SU-DHL-6 (cell line): ENCODE measurements around the gene KCNH8.

Source experiments
- H2AFZ ChIP-seq: fragments of 200-600 bp; sonication (generic); 2 replicates; pipeline ENCODE4 v1.6.1; 2014; ENCODE audit warnings: low read depth, mild to moderate bottlenecking, moderate library complexity, mixed read lengths, antibody characterized with exemption, low read length; ENCODE audit not compliant: severe bottlenecking
- H3F3A ChIP-seq: fragments of 200-600 bp; shearing (Covaris generic); 2 replicates; pipeline ENCODE4 v1.6.0; 2016; ENCODE audit warnings: antibody characterized with exemption, mild to moderate bottlenecking; ENCODE audit not compliant: insufficient read depth
- H3K27ac ChIP-seq: fragments of 200-600 bp; sonication (generic); 2 replicates; pipeline ENCODE4 v1.5.1; 2016; ENCODE audit warnings: low read depth, mild to moderate bottlenecking, low read length, moderate library complexity, mixed read lengths
- H3K27me3 ChIP-seq: fragments of 200-600 bp; sonication (generic), shearing (Covaris generic); 2 replicates; pipeline ENCODE4 v1.6.0; 2014; ENCODE audit warnings: mild to moderate bottlenecking, low read length
- H3K36me3 ChIP-seq: fragments of 200-600 bp; sonication (generic); 2 replicates; pipeline ENCODE4 v1.6.1; 2014; ENCODE audit warnings: mild to moderate bottlenecking, low read length, mixed read lengths
- H3K4me2 ChIP-seq: fragments of 300-600, 200-600 bp; shearing (Covaris generic), sonication (generic); 2 replicates; pipeline ENCODE4 v1.6.0; 2014; ENCODE audit warnings: low read length, low read depth, mild to moderate bottlenecking; ENCODE audit not compliant: poor library complexity, severe bottlenecking
- H3K4me3 ChIP-seq: fragments of 200-600 bp; sonication (generic); 2 replicates; pipeline ENCODE4 v1.5.1; 2014; ENCODE audit warnings: antibody characterized with exemption, low read length, mild to moderate bottlenecking, mixed read lengths; ENCODE audit not compliant: insufficient read depth, poor library complexity, severe bottlenecking
- H3K79me2 ChIP-seq: fragments of 200-600 bp; sonication (generic); 2 replicates; pipeline ENCODE4 v1.6.1; 2014; ENCODE audit warnings: mild to moderate bottlenecking, low read length, moderate library complexity; ENCODE audit not compliant: insufficient read depth
- H3K9ac ChIP-seq: fragments of 200-600 bp; sonication (generic); 2 replicates; pipeline ENCODE4 v1.7.0; 2014; ENCODE audit warnings: mild to moderate bottlenecking, low read length
- H3K9me2 ChIP-seq: fragments of 200-600 bp; sonication (generic); replicated peaks from 2 replicates; pipeline ENCODE4 v1.6.1; 2014; ENCODE audit warnings: low read length; ENCODE audit not compliant: insufficient read depth
- H3K9me3 ChIP-seq: fragments of 200-600 bp; sonication (generic); 2 replicates; pipeline ENCODE4 v1.6.1; 2014; ENCODE audit warnings: low read length, mixed read lengths; ENCODE audit not compliant: insufficient read depth
- H4K20me1 ChIP-seq: fragments of 200-600 bp; sonication (generic); 2 replicates; pipeline ENCODE4 v1.6.1; 2014; ENCODE audit warnings: low read depth, mild to moderate bottlenecking, antibody characterized with exemption, low read length, moderate library complexity, mixed read lengths
- EZH2phosphoT487 ChIP-seq: fragments of 200-600 bp; sonication (generic), shearing (Covaris generic); conservative IDR thresholded peaks from 2 replicates; pipeline ENCODE4 v1.6.1; 2018; ENCODE audit warnings: mild to moderate bottlenecking, antibody characterized with exemption, low read length, moderate library complexity, mixed read lengths
- TF ChIP-seq, protein P1 (sequence below): fragments of 200-600 bp; sonication (generic); IDR thresholded peaks from one replicate; pipeline ENCODE4 v1.5.1; 2017; ENCODE audit warnings: antibody characterized with exemption, mild to moderate bottlenecking, low read length, moderate library complexity; ENCODE audit not compliant: insufficient read depth, poor library complexity, severe bottlenecking

The KCNH8 gene

DNA sequence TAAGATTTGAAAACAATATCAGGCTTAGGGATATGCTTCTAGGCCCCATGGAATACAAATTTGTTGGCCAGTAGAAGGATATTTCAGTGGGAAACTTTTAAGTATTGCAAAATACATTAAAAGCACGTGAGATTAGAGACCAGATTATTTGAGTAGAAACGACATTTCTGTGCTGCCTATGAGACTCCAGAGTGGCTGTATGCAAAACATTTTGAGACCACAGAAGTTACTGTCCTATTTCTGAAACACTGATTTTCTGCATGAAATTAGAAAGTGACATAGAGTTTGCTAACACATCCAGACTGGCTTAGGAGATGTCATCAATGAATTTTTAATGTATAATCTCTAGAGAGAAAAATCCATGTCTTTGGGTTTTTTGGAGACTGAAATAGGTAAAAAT is 99.8 kb downstream of the KCNH8 start:
- Histone ChIP-seq H3K27me3 (no peaks in the 10 kb centered on the region), H3F3A (peaks cover 14% of the 10 kb centered on the region), H3K27ac (peak overlapping the region; percentile 90), H4K20me1 (no peaks in the 10 kb centered on the region), H3K4me3 (peak overlapping the region; percentile 17), H3K9me3 (0 out of 2 replicates have a peak, but pooled peaks cover 8% of the 10 kb centered on the region), H3K9me2 (no peaks in the 10 kb centered on the region), H3K4me2 (peak overlapping the region; percentile 76), H2AFZ (peak overlapping the region; percentile 62), H3K79me2 (no peaks in the 10 kb centered on the region), H3K9ac (peak overlapping the region; percentile 41), H3K36me3 (peaks cover 7% of the 10 kb centered on the region; the same call in 1 of the 2 replicates)
- TF ChIP-seq, protein P1, sequence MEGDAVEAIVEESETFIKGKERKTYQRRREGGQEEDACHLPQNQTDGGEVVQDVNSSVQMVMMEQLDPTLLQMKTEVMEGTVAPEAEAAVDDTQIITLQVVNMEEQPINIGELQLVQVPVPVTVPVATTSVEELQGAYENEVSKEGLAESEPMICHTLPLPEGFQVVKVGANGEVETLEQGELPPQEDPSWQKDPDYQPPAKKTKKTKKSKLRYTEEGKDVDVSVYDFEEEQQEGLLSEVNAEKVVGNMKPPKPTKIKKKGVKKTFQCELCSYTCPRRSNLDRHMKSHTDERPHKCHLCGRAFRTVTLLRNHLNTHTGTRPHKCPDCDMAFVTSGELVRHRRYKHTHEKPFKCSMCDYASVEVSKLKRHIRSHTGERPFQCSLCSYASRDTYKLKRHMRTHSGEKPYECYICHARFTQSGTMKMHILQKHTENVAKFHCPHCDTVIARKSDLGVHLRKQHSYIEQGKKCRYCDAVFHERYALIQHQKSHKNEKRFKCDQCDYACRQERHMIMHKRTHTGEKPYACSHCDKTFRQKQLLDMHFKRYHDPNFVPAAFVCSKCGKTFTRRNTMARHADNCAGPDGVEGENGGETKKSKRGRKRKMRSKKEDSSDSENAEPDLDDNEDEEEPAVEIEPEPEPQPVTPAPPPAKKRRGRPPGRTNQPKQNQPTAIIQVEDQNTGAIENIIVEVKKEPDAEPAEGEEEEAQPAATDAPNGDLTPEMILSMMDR, result no peak
- no peak for TF ChIP-seq EZH2phosphoT487

DNA sequence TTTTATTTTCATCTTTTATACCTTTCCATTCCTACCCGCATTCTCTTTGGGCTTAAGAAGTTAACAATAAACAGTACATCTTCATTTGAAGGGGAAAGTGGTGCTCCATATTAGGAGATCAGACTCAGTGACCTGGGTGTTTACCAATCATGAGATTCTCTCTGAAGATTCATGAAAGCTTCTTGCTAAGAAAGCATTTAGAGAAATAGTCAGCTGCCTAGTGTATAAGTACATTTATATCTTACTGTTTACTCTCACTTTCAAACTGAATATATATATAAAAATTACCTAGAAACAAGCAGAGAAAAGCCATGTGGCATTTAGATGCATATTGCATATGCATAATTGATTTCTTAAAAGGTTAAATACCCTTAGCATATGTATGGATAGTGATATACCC is 100.5 kb downstream of the KCNH8 start:
- Histone ChIP-seq H3K4me3 (peak overlapping the region; percentile 32), H4K20me1 (no peaks in the 10 kb centered on the region), H3K9ac (peak overlapping the region; percentile 41), H3K9me3 (0 out of 2 replicates have a peak, but pooled peaks cover 8% of the 10 kb centered on the region), H3K27ac (peak overlapping the region; percentile 90), H3K79me2 (no peaks in the 10 kb centered on the region), H3F3A (peaks cover 14% of the 10 kb centered on the region), H2AFZ (peak overlapping the region; percentile 62), H3K27me3 (no peaks in the 10 kb centered on the region), H3K9me2 (no peaks in the 10 kb centered on the region), H3K4me2 (peak overlapping the region; percentile 76), H3K36me3 (peaks cover 7% of the 10 kb centered on the region; the same call in 1 of the 2 replicates)
- TF ChIP-seq, protein P1, result no peak
- no peak for TF ChIP-seq EZH2phosphoT487

DNA sequence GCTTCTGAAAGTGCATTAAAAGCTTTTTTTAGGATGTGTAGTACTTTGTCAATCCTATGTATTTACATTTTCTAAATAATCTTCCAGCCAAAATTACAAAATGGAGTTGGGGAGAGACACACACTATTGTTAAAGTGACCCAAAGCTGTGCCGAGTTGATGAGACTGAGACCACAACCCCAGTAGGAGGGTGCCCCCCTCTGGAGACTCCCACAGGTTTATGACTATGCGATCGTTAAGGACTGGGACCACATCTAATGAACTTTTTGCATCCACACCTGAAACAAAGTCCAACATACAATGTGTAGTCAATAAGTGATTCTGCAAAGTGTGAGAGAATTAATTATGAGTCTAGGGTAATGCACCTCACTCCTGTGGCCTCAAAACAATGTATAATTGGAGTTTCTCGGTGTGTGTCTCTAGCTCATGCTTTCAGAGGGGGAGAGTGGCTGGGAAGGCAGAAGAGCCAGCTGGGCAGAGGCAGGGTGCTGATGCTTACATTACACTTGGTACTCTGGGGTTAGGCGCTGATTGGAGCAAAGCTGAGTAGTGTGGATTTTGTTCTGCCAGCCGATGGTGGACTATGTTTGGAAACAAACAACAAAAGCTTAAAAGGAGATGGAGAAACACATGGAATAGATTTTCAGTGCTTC is 102.8 kb downstream of the KCNH8 start:
- H3K4me2 ChIP-seq, result peak overlapping the region; percentile 76
- peaks cover 14% of the 10 kb centered on the region for H3F3A ChIP-seq
- no peaks in the 10 kb centered on the region for H3K79me2 ChIP-seq
- H2AFZ ChIP-seq, result peak overlapping the region; percentile 92
- H3K27me3 ChIP-seq, result no peaks in the 10 kb centered on the region
- H3K9me2 ChIP-seq, result no peaks in the 10 kb centered on the region
- H4K20me1 ChIP-seq, result no peaks in the 10 kb centered on the region
- TF ChIP-seq EZH2phosphoT487, result no peak
- TF ChIP-seq, protein P1, result peak; percentile 71
- H3K27ac ChIP-seq, result peak overlapping the region; percentile 90; the same call in 1 of the 2 replicates
- H3K9ac ChIP-seq, result peak overlapping the region; percentile 12; the same call in 1 of the 2 replicates
- no peaks in the 10 kb centered on the region for H3K36me3 ChIP-seq
- peaks cover 5% of the 10 kb centered on the region; the same call in 1 of the 2 replicates for H3K9me3 ChIP-seq
- no peak overlapping the region for H3K4me3 ChIP-seq
